HUES6 (cell line): Measurements from ENCODE around the gene ANKH.
A peak's percentile ranks its signal among the peaks of the same experiment; 100 is the strongest.
"Not testable (repeated sequence)": the region's sequence is repeated elsewhere in the genome, so short reads cannot be mapped to it uniquely, and the experiment has no call there.

Experiments used
- H3K27ac ChIP-seq: 2 replicates; pipeline ENCODE4 v1.7.0; 2013; ENCODE audit warnings: low read depth, mild to moderate bottlenecking, low read length, inconsistent platforms
- H3K27me3 ChIP-seq: 2 replicates; pipeline ENCODE4 v1.6.1; 2013; ENCODE audit warnings: low read length; ENCODE audit not compliant: control insufficient read depth, insufficient read depth
- H3K36me3 ChIP-seq: 2 replicates; pipeline ENCODE4 v1.6.1; 2013; ENCODE audit warnings: low read length; ENCODE audit not compliant: control insufficient read depth, insufficient read depth
- H3K4me1 ChIP-seq: 2 replicates; pipeline ENCODE4 v1.6.1; 2013; ENCODE audit warnings: low read length; ENCODE audit not compliant: control insufficient read depth, insufficient read depth
- H3K4me3 ChIP-seq: 2 replicates; pipeline ENCODE4 v1.5.1; 2013; ENCODE audit warnings: low read depth, low read length
- H3K9ac ChIP-seq: one replicate; pipeline ENCODE4 v1.6.1; 2013; ENCODE audit warnings: mild to moderate bottlenecking, low read length
- H3K9me3 ChIP-seq: 2 replicates; pipeline ENCODE4 v1.6.1; 2013; ENCODE audit warnings: low read depth, low read length; ENCODE audit not compliant: control insufficient read depth, insufficient read depth

Gene ANKH

GRCh38 chr5:14871214-14872069, at the start of gene ANKH:
Gene ANKH, minus strand, starts transcription at chr5:14871778. Its CDS starts 331 bp downstream, at chr5:14871447.
- Histone ChIP-seq H3K4me3 (peak within 1 kb of the TSS; percentile 77), H3K9ac (peak within 1 kb of the TSS; percentile 33), H3K27me3 (peaks cover 47% of the 10 kb centered on the region), H3K27ac (no peak within 1 kb of the TSS), H3K4me1 (peaks cover 8% of the 10 kb centered on the region; the same call in 1 of the 2 replicates), H3K36me3 (no peaks in the 10 kb centered on the region), H3K9me3 (no peaks in the 10 kb centered on the region)

GRCh38 chr5:14920121-14920520, 48.5 kb upstream of the ANKH start:
- Histone ChIP-seq H3K9me3 (peaks cover 3% of the 10 kb centered on the region; the same call in 1 of the 2 replicates), H3K36me3 (no peaks in the 10 kb centered on the region), H3K4me1 (no peaks in the 10 kb centered on the region), H3K27me3 (no peaks in the 10 kb centered on the region), H3K9ac (no peak overlapping the region), H3K27ac (no peak overlapping the region), H3K4me3 (no peak overlapping the region)

GRCh38 chr5:14919106-14919505, 47.5 kb upstream of the ANKH start:
- not testable (repeated sequence) for H3K27ac ChIP-seq, H3K4me3 ChIP-seq, H3K36me3 ChIP-seq, H3K27me3 ChIP-seq, H3K9me3 ChIP-seq, H3K9ac ChIP-seq, H3K4me1 ChIP-seq

GRCh38 chr5:14917719-14918118, 46.1 kb upstream of the ANKH start:
- Histone ChIP-seq H3K27ac (no peak overlapping the region), H3K9me3 (peaks cover 3% of the 10 kb centered on the region; the same call in 1 of the 2 replicates), H3K9ac (no peak overlapping the region), H3K36me3 (no peaks in the 10 kb centered on the region), H3K4me3 (no peak overlapping the region), H3K4me1 (no peaks in the 10 kb centered on the region), H3K27me3 (no peaks in the 10 kb centered on the region)

- no peak overlapping the region for H3K27ac ChIP-seq
- H3K4me1 ChIP-seq, result no peaks in the 10 kb centered on the region
- no peaks in the 10 kb centered on the region for H3K27me3 ChIP-seq
- H3K9ac ChIP-seq, result no peak overlapping the region
- peaks cover 3% of the 10 kb centered on the region; the same call in 1 of the 2 replicates for H3K9me3 ChIP-seq
- no peak overlapping the region for H3K4me3 ChIP-seq
- no peaks in the 10 kb centered on the region for H3K36me3 ChIP-seq
These were observed 43.8 kb upstream of the ANKH start for GRCh38 chr5:14915291-14915952.

GRCh38 chr5:14914623-14915260, 43.2 kb upstream of the ANKH start:
- H3K27ac ChIP-seq, result no peak overlapping the region
- no peak overlapping the region for H3K4me3 ChIP-seq
- no peak overlapping the region for H3K9ac ChIP-seq
- H3K36me3 ChIP-seq, result no peaks in the 10 kb centered on the region
- H3K9me3 ChIP-seq, result peaks cover 3% of the 10 kb centered on the region; the same call in 1 of the 2 replicates
- H3K4me1 ChIP-seq, result no peaks in the 10 kb centered on the region
- no peaks in the 10 kb centered on the region for H3K27me3 ChIP-seq

- Histone ChIP-seq H3K27me3 (no peaks in the 10 kb centered on the region), H3K4me3 (no peak overlapping the region), H3K36me3 (no peaks in the 10 kb centered on the region), H3K4me1 (no peaks in the 10 kb centered on the region), H3K9me3 (peaks cover 3% of the 10 kb centered on the region; the same call in 1 of the 2 replicates), H3K9ac (no peak overlapping the region), H3K27ac (no peak overlapping the region)
These were observed 42.6 kb upstream of the ANKH start for GRCh38 chr5:14914193-14914592.

GRCh38 chr5:14913096-14913495, 41.5 kb upstream of the ANKH start:
- no peak overlapping the region for H3K4me3 ChIP-seq
- no peak overlapping the region for H3K27ac ChIP-seq
- no peaks in the 10 kb centered on the region for H3K4me1 ChIP-seq
- H3K36me3 ChIP-seq, result no peaks in the 10 kb centered on the region
- no peaks in the 10 kb centered on the region for H3K27me3 ChIP-seq
- H3K9ac ChIP-seq, result no peak overlapping the region
- peaks cover 3% of the 10 kb centered on the region; the same call in 1 of the 2 replicates for H3K9me3 ChIP-seq

- no peaks in the 10 kb centered on the region for H3K27me3 ChIP-seq
- no peaks in the 10 kb centered on the region for H3K36me3 ChIP-seq
- H3K27ac ChIP-seq, result no peak overlapping the region
- H3K9ac ChIP-seq, result no peak overlapping the region
- no peak overlapping the region for H3K4me3 ChIP-seq
- peaks cover 3% of the 10 kb centered on the region; the same call in 1 of the 2 replicates for H3K9me3 ChIP-seq
- H3K4me1 ChIP-seq, result no peaks in the 10 kb centered on the region
These were observed 40.6 kb upstream of the ANKH start for GRCh38 chr5:14912206-14912605.

GRCh38 chr5:14909369-14909768, 37.8 kb upstream of the ANKH start:
- H3K27me3 ChIP-seq, result no peaks in the 10 kb centered on the region
- H3K4me1 ChIP-seq, result no peaks in the 10 kb centered on the region

GRCh38 chr5:14908172-14908571, 36.6 kb upstream of the ANKH start:
- H3K9me3 ChIP-seq, result no peaks in the 10 kb centered on the region
- no peaks in the 10 kb centered on the region for H3K4me1 ChIP-seq
- H3K9ac ChIP-seq, result no peak overlapping the region
- H3K27ac ChIP-seq, result no peak overlapping the region
- no peak overlapping the region for H3K4me3 ChIP-seq
- H3K36me3 ChIP-seq, result no peaks in the 10 kb centered on the region
- no peaks in the 10 kb centered on the region for H3K27me3 ChIP-seq

More at GRCh38 chr5:14909369-14909768, 37.8 kb upstream of the ANKH start:
- Histone ChIP-seq H3K9me3 (no peaks in the 10 kb centered on the region), H3K4me3 (no peak overlapping the region), H3K36me3 (no peaks in the 10 kb centered on the region), H3K27ac (no peak overlapping the region), H3K9ac (no peak overlapping the region)
